TTC549 (cell line): ENCODE data around the gene SPSB4.

ENCODE experiments used
- FAIRE-seq: peaks from 2 replicates; lab custom pipeline; 2012; peaks lifted over from hg19 to GRCh38; lab: Jason Lieb, UNC

SPSB4 gene

DNA sequence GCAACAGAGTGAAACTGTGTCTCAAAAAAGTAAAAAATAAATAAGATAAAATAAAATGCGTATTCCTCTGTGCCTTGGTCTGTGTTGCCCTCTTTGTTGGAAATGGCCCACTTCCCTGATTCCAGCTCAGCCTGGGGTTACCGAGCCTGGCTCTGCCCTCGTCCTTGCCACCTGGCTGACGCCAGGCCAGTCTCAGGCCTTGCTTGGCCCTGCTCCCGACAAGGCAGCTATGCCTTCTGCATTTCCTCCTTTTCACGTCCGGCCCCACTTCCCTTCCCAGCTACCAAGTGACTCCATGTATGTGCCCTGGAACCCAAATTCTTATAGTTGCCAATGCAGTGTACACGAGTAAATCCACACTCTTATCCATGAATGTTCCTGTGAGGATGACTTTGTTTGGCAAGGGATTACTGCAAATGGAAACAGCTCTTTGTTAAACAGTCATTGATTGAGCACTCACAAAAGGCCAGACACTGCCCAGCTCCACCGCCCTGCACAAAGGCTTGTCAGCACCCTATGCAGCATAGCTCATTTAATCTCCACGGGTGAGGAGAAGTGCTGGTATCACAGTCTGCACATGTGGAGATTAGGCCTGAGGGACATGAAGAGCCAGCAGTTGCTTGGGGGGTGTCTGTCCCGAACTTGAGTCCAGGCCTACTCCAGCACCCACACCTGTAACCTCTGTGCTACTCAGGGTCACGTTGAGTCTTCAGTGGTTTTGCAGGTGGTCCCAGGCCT is 25.1 kb downstream of the SPSB4 start:
- no peak for FAIRE-seq

DNA sequence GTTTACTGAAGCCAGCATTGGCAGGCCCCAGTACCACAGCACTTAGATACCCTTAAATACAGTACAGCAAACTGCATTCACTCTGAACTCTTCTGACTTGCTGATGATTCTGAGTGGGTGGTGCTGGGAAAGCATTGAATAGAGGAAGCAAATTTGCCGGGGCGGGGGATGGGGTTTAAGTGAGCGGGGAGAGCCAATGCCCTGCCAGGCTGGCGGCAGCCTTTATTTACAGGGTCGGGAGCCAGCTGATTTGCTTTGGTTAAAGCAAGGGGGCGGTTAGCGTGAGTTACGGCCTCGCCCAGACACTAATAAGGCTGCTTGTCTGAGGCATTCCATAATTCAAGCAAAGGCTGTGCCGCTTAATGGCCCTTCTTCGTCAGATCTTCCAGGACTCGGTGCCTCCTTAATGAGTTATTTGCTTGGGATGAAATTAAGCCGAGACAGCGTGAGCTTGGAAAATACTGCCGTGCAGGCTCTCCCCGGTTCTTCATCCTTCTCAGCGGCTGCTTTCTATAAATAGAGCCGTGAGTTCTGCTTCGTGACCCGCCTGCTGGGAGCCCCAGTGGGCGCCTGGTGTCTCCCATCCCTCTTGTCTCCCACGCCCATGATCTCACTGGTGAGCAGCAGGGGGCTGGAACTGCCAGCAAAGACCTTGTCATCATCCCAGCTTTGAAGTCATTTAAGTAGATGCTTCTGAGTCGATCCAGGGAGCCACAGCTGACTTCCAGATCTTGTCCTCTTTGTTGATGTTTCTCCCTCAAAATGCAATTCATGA is 25.8 kb downstream of the SPSB4 start:
- no peak for FAIRE-seq

DNA sequence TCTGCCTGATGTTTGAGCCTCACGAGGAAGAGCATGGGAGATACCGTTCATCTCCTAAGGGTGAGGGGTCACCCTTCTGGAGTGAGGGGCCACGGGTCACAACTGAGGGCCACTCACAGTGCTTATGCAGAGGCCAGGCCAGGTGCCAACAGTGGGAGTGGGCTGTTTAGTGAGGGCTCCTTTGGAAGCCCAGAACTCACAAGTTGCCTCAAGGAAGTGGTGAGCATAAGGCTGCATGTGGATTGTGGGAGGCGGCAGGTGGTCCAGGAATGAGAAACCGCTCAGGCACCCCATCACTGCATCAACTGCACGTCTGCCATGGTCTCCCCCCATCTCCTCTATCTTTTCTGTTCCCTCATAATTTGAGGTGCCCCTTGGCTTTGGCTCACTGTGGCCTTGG is 26.5 kb downstream of the SPSB4 start:
- FAIRE-seq: no peak

DNA sequence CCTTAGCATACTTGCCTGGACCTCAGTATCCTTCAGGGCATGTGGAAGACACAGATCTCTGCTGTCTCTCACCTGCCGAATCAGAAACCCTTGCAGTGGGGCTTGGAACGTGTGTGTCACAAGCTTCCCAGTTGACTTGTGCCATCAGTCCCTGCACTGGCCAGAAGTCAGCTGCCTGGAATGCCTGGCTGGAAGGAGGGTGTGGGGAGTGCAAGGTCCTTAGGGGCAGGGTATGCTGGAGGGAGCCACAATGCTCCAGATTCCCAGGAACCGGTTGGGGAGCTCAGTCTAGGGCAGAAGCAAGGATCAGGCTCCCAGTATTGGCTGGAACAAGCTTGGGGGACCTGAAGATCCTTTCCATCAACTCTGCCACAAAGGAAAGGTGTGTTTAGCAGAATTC is 27.1 kb downstream of the SPSB4 start:
- FAIRE-seq: no peak

DNA sequence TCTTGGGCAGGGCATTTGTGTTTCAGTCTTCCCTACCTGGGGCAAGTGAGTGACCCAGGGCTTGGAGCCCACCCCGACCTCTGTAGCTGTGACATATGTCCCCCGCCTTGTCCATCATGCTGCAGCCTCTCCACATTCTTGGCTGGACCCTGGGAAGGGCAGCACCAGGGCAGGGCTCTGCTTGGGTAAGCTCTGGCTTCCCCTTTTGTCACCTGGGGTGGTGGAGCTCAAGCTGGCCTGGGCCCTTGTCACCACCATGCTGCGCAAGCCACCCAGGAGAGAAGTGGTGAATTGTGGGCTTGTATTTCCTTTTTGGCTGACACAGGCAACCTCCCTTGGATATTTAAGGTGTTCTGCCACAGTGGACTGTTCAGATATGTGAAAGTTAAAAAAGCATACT is 29.3 kb downstream of the SPSB4 start:
- FAIRE-seq: no peak

DNA sequence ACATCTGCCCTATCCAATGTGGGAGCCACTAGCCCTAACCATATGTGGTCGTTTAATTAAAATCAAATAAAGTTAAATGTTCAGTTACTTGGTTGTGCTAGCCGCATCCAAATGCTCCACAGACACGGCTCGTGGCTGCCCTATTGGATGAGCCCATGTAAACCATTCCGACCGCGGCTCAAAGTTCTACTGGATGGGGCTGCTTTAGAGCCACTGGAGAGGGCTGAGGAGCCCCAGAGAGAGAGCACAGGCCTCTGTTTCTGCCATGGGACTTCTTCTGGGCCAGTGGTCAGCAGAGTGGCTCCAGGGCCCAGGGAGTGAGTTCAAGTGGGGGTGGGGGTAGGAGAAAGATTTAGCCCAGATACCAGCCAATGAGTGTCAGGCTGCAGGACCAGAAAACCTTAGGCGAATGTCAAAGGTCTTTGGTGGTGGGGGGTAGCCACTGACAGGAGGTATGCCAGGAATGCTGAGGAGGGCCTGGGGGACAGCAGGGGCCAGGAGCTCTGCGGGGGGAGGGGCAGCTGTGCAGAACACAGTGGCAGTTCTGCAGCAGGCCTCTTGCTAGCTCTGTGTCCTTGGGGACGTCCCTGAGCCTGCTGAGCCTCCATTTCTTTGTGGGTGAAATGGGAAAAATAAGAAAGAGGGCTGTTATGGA is 30.1 kb downstream of the SPSB4 start:
- FAIRE-seq: no peak

DNA sequence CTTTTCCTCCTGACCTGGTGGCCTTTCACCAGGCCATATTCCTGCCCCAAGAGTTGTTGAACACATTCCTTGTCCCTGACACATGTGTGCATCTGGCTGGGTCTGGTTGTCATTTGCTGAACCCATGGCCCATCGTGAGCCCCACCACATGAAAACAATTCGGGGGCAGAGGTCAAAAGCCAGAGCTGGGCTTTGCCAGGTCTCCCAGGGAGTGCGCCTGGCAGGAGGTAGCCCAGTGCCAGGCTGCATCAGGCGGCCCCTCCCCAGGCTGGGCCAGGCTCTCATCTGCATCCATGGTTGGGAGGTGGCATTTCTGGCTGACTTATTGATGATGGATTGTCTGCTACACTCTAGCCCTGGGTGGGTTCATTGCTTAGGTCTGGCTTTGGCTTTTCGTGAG is 30.9 kb downstream of the SPSB4 start:
- FAIRE-seq: no peak

DNA sequence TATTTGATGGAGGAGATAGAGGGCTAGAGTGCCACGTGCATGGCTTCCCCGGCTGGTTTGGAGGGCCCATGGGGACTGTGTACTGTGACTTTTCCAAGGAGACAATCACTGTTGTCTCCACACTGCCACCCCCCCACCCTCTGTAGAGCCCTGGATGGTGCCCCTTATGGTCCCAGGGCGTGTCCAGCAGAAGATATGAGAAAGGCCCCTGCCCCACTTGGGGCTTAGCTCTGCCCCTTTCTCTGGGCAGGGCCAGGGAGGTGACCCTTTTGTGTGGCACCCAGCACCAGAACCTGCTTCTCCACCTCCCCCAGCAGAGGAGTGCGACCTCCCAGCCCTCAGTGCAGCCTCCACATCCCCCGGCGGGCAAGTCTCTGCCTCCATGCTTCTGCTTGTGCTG is 32.1 kb downstream of the SPSB4 start:
- no peak for FAIRE-seq

DNA sequence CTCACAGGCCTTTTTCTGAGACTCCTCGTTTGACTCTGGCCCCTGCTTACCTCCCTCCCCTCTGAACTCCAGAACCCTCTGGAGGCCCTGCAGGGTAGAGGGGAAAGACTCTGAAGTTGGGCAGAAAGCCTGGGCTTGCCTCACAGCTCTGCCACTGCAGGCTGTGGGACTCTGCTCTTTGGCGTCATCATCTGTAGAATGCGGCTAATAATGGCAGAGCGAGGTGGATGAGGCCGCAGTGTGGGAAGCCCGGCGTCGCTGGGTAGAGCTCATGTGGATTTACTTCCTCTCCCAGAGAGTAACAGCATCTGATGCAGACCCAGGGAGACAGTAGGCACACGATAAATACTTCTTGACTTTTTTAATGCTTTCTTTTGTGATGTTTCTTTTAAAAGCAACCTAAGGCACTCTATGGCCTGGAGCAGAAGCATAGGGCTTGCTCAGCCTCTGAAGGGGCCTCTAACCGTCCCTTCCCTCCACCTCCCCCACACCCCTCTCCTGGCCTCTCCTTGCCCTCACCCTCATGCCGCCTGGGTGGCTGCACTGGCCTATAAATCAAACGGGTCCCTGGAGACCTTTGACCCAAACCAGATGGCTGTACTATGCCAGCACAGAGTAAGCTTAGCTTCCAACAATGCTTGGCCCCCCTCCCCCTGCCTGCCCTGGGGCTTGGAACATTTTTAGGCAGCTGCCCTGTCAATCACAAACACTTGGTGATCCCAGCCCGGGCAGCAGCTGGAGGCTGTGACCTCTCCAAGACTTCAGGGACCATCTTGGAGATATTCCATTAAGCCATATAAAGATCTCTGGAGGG is 32.9 kb downstream of the SPSB4 start:
- FAIRE-seq: no peak

DNA sequence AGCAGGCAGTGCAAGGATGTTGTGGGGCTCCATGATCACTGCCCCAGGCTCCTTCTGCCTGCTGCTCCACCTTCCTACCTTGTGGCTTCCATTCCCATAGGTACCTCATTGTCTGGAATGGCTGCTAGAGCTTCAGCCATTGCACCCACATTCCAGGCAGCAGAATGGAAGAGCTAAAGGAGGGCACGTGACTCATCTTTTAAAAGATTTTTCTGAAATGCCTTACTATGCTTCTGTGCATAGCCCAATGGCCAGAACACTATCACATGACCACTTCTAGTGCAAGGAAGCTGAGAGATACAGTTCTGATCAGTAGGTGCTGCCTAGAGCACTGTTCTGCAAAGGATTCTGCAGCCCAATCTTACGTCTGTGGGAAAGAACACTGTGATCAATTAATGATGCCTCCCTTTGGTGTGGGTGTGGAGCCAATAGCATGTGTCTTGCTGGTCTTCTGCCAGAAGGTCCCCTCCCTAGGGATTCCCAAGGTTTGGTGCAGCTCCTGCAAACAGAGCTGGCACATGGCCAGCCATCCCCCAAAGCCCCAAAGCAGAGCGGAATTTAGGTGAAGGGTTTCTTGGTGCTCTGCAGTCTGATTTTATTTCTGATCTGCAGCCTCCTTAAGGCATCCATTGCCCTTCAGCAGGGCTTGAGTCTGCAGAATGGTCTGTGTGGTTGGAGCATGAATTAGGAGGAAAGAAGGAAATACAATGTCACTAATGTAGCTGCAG is 34.4 kb downstream of the SPSB4 start:
- FAIRE-seq: no peak

DNA sequence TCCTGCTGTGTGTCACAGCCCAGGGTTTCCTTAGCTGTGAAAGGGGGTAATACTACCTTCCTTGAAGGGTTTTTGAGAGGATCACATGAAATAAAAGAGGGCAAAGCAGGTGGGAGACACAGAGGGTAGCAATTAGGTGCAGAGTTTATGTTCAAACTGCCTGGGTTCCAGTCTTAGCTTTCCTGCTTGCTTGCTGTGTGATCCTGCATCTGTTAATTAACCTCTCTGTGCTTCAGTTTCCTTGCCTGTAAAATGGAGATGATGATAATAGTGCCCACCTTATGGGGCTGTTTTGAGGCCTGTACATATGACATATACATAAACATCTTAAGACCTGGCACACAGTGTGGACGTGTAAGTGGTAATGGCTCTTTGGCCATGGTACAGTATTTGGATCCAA is 35.0 kb downstream of the SPSB4 start:
- no peak for FAIRE-seq

DNA sequence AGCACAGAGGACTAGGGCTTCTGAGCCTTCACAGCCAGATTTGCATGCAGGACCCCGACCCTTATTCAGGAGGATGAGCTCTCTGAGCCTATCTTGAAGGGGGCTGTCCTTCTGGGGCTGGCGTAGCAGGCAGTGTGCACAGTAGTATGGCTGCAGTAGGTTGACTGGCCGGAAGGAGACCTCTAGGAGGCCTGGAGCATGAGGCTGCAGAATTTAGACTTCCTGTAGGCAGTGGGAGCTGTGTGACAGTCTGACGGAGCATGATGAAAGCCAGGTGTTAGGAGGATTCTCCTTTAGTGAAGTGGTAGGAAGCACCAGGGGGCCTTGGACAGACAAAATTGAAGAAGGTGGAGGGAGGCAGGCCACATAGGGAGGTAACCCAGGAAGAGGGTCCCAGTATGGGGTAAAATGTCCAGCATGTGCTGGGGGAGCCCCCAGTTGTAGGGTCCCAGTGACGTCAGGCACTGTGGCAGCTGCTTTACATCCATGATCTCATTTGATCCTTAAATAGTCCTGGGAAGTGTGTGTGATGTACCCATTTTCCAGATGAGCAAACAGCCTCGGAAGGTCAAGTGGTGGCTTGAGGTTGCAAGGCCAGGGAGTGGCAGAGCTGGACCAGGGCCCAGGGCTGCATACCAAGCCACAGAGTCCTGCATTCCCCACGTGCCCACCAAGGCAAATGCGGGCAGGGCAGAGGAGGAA is 36.1 kb downstream of the SPSB4 start:
- no peak for FAIRE-seq

DNA sequence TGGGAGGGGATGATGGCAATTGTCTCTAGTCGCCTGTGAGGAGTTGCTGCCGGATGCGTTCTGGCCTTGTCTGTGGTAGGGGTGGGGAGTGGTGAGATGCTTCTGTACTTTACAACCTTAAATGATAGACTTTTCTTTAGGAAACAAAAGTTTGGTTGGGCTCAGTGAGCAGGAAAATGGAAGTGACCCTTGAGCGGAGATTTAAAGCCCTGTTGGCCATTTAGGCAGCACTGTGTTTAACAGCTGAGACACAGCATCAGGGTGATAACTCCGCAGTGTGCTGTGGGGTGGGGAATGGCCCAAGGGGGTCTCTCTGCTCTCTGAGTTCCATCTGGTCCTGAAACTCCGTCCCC is 36.6 kb downstream of the SPSB4 start:
- no peak for FAIRE-seq

DNA sequence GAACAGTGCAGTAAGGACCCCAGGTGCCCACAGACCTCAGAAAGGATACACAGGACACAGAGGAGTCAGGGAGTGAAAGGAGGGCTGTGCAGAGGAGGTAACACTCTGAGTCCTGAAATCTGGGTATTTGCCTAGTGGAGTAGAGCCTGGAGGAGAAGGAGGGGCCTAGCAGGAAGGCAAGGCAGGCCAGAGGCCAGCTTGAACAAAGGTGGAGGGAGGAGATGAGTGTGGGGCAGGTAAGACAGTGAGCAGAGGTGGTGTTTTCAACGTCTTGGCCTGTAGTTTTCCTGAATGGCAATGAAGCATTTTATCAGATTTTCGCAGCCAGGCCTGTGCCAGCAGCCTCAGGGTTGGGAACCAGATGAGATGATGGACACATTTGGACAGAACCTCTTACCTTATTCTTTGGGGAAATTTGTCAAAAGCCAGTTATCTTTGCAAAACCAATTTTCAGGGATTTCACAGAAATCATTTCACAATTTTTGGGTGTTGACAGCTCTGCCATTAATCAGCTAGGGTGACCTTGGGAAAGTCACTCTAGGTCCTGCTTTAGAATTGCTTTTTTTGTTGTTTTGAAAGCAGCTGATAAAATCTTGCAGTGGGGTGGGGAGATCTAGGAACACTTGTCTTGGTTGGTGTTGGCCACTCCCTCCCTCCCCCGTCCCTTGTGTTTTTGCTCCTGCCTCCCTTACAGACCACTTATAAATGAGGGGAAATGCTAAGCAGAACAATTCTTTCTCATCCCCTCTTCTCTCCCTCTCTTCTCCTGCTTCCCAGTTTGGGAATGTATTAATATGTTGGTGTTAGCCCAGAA is 38.4 kb downstream of the SPSB4 start:
- FAIRE-seq: no peak

DNA sequence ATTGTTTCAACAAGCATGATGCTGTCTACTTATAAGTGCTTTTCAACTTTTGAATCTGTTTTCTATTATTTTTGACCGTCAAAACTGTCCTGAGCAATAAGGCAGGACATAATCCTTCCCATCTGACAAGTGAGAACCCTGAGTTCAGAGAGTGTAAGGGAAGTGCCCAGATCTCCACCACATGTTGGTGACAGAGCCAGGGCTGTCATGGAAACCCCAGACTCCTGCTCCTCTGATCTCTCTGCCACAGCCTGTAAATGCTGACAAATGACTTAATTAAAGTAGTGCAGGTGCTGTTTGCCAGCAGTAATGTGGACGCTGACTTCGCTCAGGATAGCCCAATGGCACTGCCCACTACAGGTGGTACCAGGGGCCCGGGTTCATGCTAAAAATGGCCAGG is 40.3 kb downstream of the SPSB4 start:
- no peak for FAIRE-seq

DNA sequence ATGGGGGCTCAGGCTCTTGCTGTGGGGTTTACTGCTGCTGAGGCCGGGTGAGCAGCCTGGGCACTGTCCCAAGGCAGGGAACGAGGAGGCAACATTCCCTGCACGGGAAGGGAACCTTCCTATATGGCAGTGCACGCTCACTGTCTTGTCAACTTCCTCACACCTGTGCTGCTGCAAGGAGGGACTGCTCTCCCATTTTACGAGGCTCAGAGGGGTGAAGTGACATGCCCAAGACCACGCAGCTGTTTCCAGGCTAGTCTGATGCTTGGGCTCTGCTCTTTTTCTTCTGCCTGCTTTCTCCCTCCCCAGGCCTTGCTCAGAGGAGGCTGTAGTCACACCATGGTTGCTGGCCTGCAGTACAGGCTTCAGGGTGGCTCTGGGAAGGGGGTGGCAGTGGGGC is 41.5 kb downstream of the SPSB4 start:
- no peak for FAIRE-seq

DNA sequence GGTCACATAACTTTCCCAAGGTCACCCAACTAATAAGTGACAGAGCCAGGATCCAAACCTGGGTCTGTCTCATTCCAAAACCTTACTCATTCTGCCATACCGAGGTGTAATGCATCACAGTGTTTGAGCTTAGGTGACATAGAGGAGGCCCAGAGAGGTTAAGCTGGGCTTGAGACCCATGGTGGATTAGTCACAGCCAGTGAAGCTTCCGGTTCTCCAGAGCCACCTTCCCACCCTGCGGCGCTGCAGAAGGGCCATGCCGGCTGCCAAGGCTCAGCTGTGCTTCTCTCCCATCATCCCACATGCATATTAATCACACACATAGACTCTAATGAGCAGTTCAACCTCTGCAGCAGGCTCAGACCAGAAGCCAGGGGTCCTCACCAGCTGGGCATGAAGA is 42.2 kb downstream of the SPSB4 start:
- FAIRE-seq: no peak

DNA sequence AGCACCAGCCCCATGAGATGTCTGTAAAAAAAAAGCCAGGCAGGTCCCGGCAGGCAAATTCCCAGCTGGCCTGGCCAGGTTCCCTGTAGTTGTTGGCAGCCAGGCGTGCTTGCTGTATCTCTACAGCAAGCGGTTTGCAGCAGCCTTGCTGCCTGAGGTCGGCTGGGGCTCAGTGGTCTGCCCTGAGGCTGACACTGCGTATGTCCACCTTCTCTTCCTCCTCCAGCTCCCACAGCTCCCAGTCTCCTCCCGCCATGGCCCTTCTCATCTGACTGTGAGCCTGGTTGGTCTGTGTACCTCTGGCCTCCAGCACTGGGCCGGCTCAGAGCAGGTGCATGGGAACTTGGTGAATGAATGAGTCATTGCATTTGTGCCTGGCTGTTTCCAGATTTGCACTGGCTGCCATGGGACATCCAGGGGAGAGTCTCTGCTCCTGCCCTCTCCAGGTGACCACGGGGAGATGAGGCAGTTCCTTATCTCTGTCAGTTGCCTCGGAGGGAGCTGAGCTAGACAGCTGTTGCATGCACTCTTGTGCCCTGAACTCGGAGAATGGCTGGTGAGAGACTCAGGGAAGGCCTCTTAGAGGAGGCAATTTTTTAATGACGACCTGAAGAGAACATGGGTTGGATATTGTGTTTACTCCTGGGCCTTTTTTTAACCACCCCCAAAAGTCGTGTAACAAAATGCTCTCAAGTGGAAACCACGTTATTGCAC is 43.0 kb downstream of the SPSB4 start:
- no peak for FAIRE-seq

DNA sequence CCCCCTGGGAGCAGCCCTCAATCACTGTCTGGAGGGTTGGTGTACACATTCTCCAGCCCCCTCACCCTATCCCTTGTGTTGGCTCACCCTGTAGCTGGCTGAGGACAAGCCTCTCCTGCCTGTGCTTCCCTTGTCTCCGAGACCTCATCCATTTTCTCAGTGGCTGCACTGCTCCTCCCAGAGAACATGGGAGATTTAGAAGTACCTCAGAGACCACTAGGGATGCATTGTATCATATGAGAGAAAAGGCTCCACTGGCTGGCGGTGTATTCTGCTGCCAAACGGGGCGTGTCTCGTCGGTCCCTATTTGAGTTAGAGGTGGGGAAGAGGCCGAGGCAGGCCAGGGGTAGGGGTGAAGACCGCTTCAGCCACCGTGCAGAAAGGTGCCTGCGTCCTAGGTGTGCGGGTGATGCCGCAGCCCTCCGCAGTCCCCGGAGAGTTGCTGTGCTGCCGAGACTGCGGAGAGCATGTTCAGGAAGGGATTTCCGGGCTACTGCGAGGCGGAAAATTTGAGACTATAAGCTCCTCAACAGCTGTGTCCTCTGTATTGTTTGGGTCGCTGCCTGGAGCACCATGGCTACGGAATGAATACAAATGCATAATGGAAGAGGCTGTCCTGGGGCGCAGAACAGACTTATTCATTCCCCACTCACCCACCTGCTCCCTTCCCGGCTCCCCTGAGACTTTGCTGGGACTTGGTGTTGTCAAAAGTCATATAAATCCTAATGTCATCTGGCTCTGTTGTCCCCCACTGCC is 43.8 kb downstream of the SPSB4 start:
- no peak for FAIRE-seq
